Measurements from ENCODE around the gene C1orf167. TPM values are rescaled to one million over a fixed set of nuclear protein-coding genes. Genes with fewer than 3 reads are reported as not detected.

Gene C1orf167
- total and polyA plus RNA-seq, 4 donors, result 0.37 TPM; not detected in 3

- H3K4me1 ChIP-seq (ENCODE audit: control insufficient read depth in 4 of 4, insufficient read depth in 4 of 4, low read length in 3 of 4), result peaks cover 1 to 8% (median 6%) of the 10 kb centered on the region in 4 donors
- no peaks in the 10 kb centered on the region for H3K9me3 ChIP-seq (ENCODE audit: control insufficient read depth in 4 of 4, low read length in 3 of 4)
- 88% methylated on average over 24 of the region's 24 CpGs for WGBS
- no peaks in the 10 kb centered on the region for H3K36me3 ChIP-seq (ENCODE audit: control insufficient read depth in 4 of 4, insufficient read depth in 3 of 4, low read depth in 1 of 4, low read length in 3 of 4)
- no peak for TF ChIP-seq TAF1 (conservative IDR thresholded peaks at IDR 0.05)
- no peak for TF ChIP-seq ZBTB33 (IDR thresholded peaks at IDR 0.05)
- TF ChIP-seq REST (IDR thresholded peaks at IDR 0.05), result no peak
- no peak for TF ChIP-seq HNF4G (IDR thresholded peaks at IDR 0.05)
- TF ChIP-seq RXRA (IDR thresholded peaks at IDR 0.05), result no peak
- TF ChIP-seq HNF4A (conservative IDR thresholded peaks at IDR 0.05), result no peak
- TF ChIP-seq ATF3 (IDR thresholded peaks at IDR 0.05), result no peak
- TF ChIP-seq FOXA2 (IDR thresholded peaks at IDR 0.05), result no peak
- no peak for TF ChIP-seq YY1 (IDR thresholded peaks at IDR 0.05)
- TF ChIP-seq MAX (IDR thresholded peaks at IDR 0.05), result no peak
- TF ChIP-seq JUND (IDR thresholded peaks at IDR 0.05), result no peak
- TF ChIP-seq NR2F2 (IDR thresholded peaks at IDR 0.05), result no peak
- no peak for TF ChIP-seq FOXA1 (IDR thresholded peaks at IDR 0.05)
- TF ChIP-seq EGR1 (IDR thresholded peaks at IDR 0.05; ENCODE audit: low read depth in 2 of 2), result no peak
- TF ChIP-seq GABPA (IDR thresholded peaks at IDR 0.05 in 1 of 2, conservative IDR thresholded peaks at IDR 0.05 in 1 of 2), result no peak
- TF ChIP-seq RAD21 (IDR thresholded peaks at IDR 0.05), result no peak
- no peaks in the 10 kb centered on the region for H3K27me3 ChIP-seq (ENCODE audit: control insufficient read depth in 4 of 4, insufficient read depth in 4 of 4, low read length in 3 of 4)
- no peak for DNase-seq (ENCODE audit: low spot score)
- no peak overlapping the region for H3K9ac ChIP-seq (ENCODE audit: low read depth in 1 of 2, low read length in 2 of 2)
- H3K27ac ChIP-seq (ENCODE audit: low read depth in 1 of 2, low read length in 2 of 2), result no peak overlapping the region
- no peak overlapping the region for H3K4me3 ChIP-seq (ENCODE audit: low read depth in 1 of 3, low read length in 3 of 3)
Observed at GRCh38 chr1:11714831-11715575, 47.0 kb upstream of the C1orf167 start.

- Histone ChIP-seq H3K27ac (ENCODE audit: low read depth in 1 of 2, low read length in 2 of 2) (peak overlapping the region; percentile 18 to 37), H3K4me3 (ENCODE audit: low read depth in 1 of 3, low read length in 3 of 3) (peak overlapping the region; percentile 22 to 51 (median 41)), H3K9ac (ENCODE audit: low read depth in 1 of 2, low read length in 2 of 2) (peak overlapping the region in 1 of 2 donors; percentile 42), H3K9me3 (ENCODE audit: control insufficient read depth in 4 of 4, low read length in 3 of 4) (no peaks in the 10 kb centered on the region), H3K4me1 (ENCODE audit: control insufficient read depth in 4 of 4, insufficient read depth in 4 of 4, low read length in 3 of 4) (peaks cover 1 to 9% (median 7%) of the 10 kb centered on the region in 4 donors), H3K36me3 (ENCODE audit: control insufficient read depth in 4 of 4, insufficient read depth in 3 of 4, low read depth in 1 of 4, low read length in 3 of 4) (no peaks in the 10 kb centered on the region), H3K27me3 (ENCODE audit: control insufficient read depth in 4 of 4, insufficient read depth in 4 of 4, low read length in 3 of 4) (no peaks in the 10 kb centered on the region)
- DNase-seq (ENCODE audit: low spot score), result peak; percentile 84
- 11% methylated on average over 44 of the region's 44 CpGs for WGBS
- TF ChIP-seq MAX (IDR thresholded peaks at IDR 0.05) (peak; percentile 36), YY1 (IDR thresholded peaks at IDR 0.05) (no peak), HNF4G (IDR thresholded peaks at IDR 0.05) (no peak), RXRA (IDR thresholded peaks at IDR 0.05) (peak in 1 of 2 donors; percentile 14), CTCF (IDR thresholded peaks at IDR 0.05; ENCODE audit: low read depth, low read length, missing input control) (peak; percentile 96), SP1 (IDR thresholded peaks at IDR 0.05) (no peak), TAF1 (conservative IDR thresholded peaks at IDR 0.05) (no peak), FOXA1 (IDR thresholded peaks at IDR 0.05) (no peak), FOXA2 (IDR thresholded peaks at IDR 0.05) (no peak), RAD21 (IDR thresholded peaks at IDR 0.05) (peak; percentile 94 to 95), GABPA (IDR thresholded peaks at IDR 0.05 in 1 of 2, conservative IDR thresholded peaks at IDR 0.05 in 1 of 2) (no peak), ATF3 (IDR thresholded peaks at IDR 0.05) (no peak)
Observed at GRCh38 chr1:11719313-11720032, 42.5 kb upstream of the C1orf167 start.
